ENCODE results near the gene OCSTAMP. TPM values are rescaled to one million over a fixed set of nuclear protein-coding genes. Genes with fewer than 3 reads are reported as not detected.

The OCSTAMP gene
- total RNA-seq, 1 donor from 2014 or later: not detected

DNA sequence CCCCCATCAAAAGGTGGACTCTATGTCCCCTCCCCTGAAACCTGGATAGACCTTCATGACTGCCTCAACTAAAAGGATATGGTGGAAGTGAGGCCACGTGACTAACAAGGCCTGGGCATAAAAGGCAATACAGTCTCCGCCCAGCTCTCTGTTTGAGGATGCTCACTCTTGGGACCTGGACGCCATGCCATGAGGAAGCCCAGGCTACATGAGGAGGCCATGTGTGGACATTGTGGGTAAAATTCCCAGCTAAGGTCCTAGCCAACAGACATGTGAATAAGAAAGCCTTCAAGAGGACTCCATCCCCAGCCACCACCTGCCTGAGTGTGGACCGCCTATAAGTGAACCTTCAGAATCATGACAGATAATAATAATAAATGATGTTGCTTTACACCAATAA is 29.9 kb downstream of the OCSTAMP start:
- no peak overlapping the region for H3K9ac ChIP-seq (ENCODE audit: low read length)
- H4K20me1 ChIP-seq (ENCODE audit: insufficient read depth, low read length): no peaks in the 10 kb centered on the region
- H3K36me3 ChIP-seq (ENCODE audit: insufficient read depth, low read length): no peaks in the 10 kb centered on the region
- H3K9me3 ChIP-seq (ENCODE audit: insufficient read depth, low read depth, low read length): no peaks in the 10 kb centered on the region
- Mint-ChIP-seq H3K27ac (ENCODE audit: unreplicated experiment) (no peak overlapping the region), H3K27me3 (ENCODE audit: low read depth, unreplicated experiment) (peaks cover 19% of the 10 kb centered on the region), H3K4me1 (ENCODE audit: low read depth, unreplicated experiment) (no peaks in the 10 kb centered on the region), H3K9me3 (ENCODE audit: unreplicated experiment) (no peaks in the 10 kb centered on the region), H3K4me3 (ENCODE audit: unreplicated experiment) (no peak overlapping the region), H3K36me3 (ENCODE audit: low read depth, unreplicated experiment) (no peaks in the 10 kb centered on the region)
- no peaks in the 10 kb centered on the region for H3K4me1 ChIP-seq (ENCODE audit: insufficient read depth, low read length)
- TF ChIP-seq, protein P1, sequence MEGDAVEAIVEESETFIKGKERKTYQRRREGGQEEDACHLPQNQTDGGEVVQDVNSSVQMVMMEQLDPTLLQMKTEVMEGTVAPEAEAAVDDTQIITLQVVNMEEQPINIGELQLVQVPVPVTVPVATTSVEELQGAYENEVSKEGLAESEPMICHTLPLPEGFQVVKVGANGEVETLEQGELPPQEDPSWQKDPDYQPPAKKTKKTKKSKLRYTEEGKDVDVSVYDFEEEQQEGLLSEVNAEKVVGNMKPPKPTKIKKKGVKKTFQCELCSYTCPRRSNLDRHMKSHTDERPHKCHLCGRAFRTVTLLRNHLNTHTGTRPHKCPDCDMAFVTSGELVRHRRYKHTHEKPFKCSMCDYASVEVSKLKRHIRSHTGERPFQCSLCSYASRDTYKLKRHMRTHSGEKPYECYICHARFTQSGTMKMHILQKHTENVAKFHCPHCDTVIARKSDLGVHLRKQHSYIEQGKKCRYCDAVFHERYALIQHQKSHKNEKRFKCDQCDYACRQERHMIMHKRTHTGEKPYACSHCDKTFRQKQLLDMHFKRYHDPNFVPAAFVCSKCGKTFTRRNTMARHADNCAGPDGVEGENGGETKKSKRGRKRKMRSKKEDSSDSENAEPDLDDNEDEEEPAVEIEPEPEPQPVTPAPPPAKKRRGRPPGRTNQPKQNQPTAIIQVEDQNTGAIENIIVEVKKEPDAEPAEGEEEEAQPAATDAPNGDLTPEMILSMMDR (IDR thresholded peaks at IDR 0.05; ENCODE audit: insufficient read depth, low read depth, low read length): no peak
- no peak for TF ChIP-seq EZH2 (IDR thresholded peaks at IDR 0.05; ENCODE audit: insufficient read depth, low read length)
- peaks cover 2% of the 10 kb centered on the region for H3K27me3 ChIP-seq (ENCODE audit: insufficient read depth, low read length)
- no peak overlapping the region for H3K27ac ChIP-seq (ENCODE audit: low read depth, low read length)
- no peak overlapping the region for H3K4me2 ChIP-seq (ENCODE audit: low read length)
- H3K4me3 ChIP-seq (ENCODE audit: insufficient read depth, low read depth, low read length): no peak overlapping the region
- no peak overlapping the region for H2AFZ ChIP-seq (ENCODE audit: low read depth, low read length)
- DNase-seq (ENCODE audit: low read depth): no peak
- no peak for FAIRE-seq
- H3K79me2 ChIP-seq (ENCODE audit: insufficient read depth, low read length): no peaks in the 10 kb centered on the region

DNA sequence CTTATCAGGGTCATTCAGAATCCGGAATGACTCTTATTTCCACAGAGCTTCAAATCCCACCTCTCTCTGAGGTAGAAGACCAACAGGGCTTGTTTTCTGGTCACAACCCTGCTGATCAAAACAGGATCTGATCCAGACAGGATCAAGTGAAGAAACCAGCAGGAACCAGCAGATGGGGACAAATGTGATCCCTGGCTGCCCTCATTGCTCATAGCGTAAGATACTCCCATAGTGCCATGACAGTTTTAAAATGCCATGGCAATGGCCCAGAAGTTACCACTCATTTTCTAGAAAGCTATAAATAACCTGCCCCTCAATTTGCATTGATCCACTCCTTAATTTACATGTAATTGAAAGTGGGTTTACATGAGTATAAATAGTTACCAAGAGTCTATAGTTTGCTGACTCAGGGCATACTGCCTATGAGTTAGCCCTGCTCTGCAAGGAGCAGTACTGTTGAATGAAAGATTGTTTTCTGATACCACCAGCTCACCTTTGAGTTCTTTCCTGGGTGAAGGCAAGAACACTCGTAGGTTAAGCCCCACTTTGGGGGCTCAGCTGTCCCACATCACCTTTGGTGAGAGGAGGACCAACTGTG is 30.9 kb downstream of the OCSTAMP start:
- Mint-ChIP-seq H3K27me3 (ENCODE audit: low read depth, unreplicated experiment) (peaks cover 12% of the 10 kb centered on the region), H3K4me3 (ENCODE audit: unreplicated experiment) (no peak overlapping the region), H3K27ac (ENCODE audit: unreplicated experiment) (no peak overlapping the region), H3K9me3 (ENCODE audit: unreplicated experiment) (no peaks in the 10 kb centered on the region), H3K36me3 (ENCODE audit: low read depth, unreplicated experiment) (no peaks in the 10 kb centered on the region), H3K4me1 (ENCODE audit: low read depth, unreplicated experiment) (no peaks in the 10 kb centered on the region)
- H3K36me3 ChIP-seq (ENCODE audit: insufficient read depth, low read length): no peaks in the 10 kb centered on the region
- no peak overlapping the region for H3K4me3 ChIP-seq (ENCODE audit: insufficient read depth, low read depth, low read length)
- H3K9ac ChIP-seq (ENCODE audit: low read length): no peak overlapping the region
- no peaks in the 10 kb centered on the region for H3K9me3 ChIP-seq (ENCODE audit: insufficient read depth, low read depth, low read length)
- TF ChIP-seq, protein P1 (IDR thresholded peaks at IDR 0.05; ENCODE audit: insufficient read depth, low read depth, low read length): no peak
- no peak for TF ChIP-seq EZH2 (IDR thresholded peaks at IDR 0.05; ENCODE audit: insufficient read depth, low read length)
- no peak overlapping the region for H3K27ac ChIP-seq (ENCODE audit: low read depth, low read length)
- no peak overlapping the region for H2AFZ ChIP-seq (ENCODE audit: low read depth, low read length)
- no peak for FAIRE-seq
- H4K20me1 ChIP-seq (ENCODE audit: insufficient read depth, low read length): no peaks in the 10 kb centered on the region
- H3K4me2 ChIP-seq (ENCODE audit: low read length): no peak overlapping the region
- DNase-seq (ENCODE audit: low read depth): no peak
- no peaks in the 10 kb centered on the region for H3K4me1 ChIP-seq (ENCODE audit: insufficient read depth, low read length)
- H3K79me2 ChIP-seq (ENCODE audit: insufficient read depth, low read length): no peaks in the 10 kb centered on the region
- peaks cover 2% of the 10 kb centered on the region for H3K27me3 ChIP-seq (ENCODE audit: insufficient read depth, low read length)

Data from astrocyte (in vitro differentiated cells and primary cell).